ENCODE results near the gene GTF2IRD1. TPM values are rescaled to one million over a fixed set of nuclear protein-coding genes. Genes with fewer than 3 reads are reported as not detected.

Gene GTF2IRD1
- total and polyA plus RNA-seq, 2 donors (not counting 1 experiment from before 2014, with no cell fraction given), result 7.8 to 14.7 TPM

DNA sequence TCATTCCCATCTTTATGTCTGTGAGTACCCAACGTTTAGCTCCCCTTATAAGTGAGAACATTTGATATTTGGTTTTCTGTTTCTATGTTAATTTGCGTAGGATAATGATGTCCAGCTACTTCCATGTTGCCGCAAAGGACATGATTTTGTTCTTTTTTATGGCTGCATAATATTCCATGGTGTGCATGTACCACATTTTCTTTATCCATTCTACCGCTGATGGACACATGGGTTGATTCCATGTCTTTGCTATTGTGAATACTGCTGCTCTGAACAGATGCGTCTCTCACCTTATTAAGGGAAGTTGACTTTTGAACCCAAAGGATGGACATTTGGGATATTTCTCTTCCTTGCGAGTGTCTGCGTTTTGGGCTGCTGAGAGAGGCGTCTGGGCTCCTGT lies 50.2 kb downstream of the GTF2IRD1 start:
- no peaks in the 10 kb centered on the region for H3K79me2 ChIP-seq (ENCODE audit: control insufficient read depth, insufficient read depth, low read length)
- no peak overlapping the region for H3K27ac ChIP-seq (ENCODE audit: insufficient read depth, low read length)
- TF ChIP-seq EZH2 (IDR thresholded peaks at IDR 0.05; ENCODE audit: low read length, missing control alignments), result no peak
- TF ChIP-seq, protein P1, sequence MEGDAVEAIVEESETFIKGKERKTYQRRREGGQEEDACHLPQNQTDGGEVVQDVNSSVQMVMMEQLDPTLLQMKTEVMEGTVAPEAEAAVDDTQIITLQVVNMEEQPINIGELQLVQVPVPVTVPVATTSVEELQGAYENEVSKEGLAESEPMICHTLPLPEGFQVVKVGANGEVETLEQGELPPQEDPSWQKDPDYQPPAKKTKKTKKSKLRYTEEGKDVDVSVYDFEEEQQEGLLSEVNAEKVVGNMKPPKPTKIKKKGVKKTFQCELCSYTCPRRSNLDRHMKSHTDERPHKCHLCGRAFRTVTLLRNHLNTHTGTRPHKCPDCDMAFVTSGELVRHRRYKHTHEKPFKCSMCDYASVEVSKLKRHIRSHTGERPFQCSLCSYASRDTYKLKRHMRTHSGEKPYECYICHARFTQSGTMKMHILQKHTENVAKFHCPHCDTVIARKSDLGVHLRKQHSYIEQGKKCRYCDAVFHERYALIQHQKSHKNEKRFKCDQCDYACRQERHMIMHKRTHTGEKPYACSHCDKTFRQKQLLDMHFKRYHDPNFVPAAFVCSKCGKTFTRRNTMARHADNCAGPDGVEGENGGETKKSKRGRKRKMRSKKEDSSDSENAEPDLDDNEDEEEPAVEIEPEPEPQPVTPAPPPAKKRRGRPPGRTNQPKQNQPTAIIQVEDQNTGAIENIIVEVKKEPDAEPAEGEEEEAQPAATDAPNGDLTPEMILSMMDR (conservative IDR thresholded peaks at IDR 0.05 in 1 of 2, IDR thresholded peaks at IDR 0.05 in 1 of 2; ENCODE audit: low read depth in 1 of 2, low read length in 2 of 2), result no peak
- H3K9ac ChIP-seq (ENCODE audit: insufficient read depth, low read length), result no peak overlapping the region
- peaks cover 2% of the 10 kb centered on the region for H4K20me1 ChIP-seq (ENCODE audit: control insufficient read depth, extremely low read depth, insufficient read depth, low read length)
- no peak overlapping the region for H3K4me3 ChIP-seq (replicated peaks in 1 of 4; ENCODE audit: control extremely low read depth in 1 of 4, insufficient read depth in 1 of 4, low read depth in 3 of 4, low read length in 4 of 4)
- H2AFZ ChIP-seq (ENCODE audit: low read length), result no peak overlapping the region
- DNase-seq (ENCODE audit: low read depth in 2 of 2), result no peak
- H3K4me2 ChIP-seq (ENCODE audit: extremely low read depth, insufficient read depth, low read length), result no peak overlapping the region
- H3K27me3 ChIP-seq (ENCODE audit: control insufficient read depth, insufficient read depth, low read length), result no peaks in the 10 kb centered on the region
- H3K4me1 ChIP-seq (ENCODE audit: control insufficient read depth, extremely low read depth, insufficient read depth, low read length), result no peaks in the 10 kb centered on the region
- H3K9me3 ChIP-seq (ENCODE audit: control insufficient read depth, insufficient read depth, low read depth, low read length), result no peaks in the 10 kb centered on the region
- no peaks in the 10 kb centered on the region for H3K36me3 ChIP-seq (ENCODE audit: control insufficient read depth, insufficient read depth, low read length)

GRCh38 chr7:74505471-74506324 lies 52.0 kb downstream of the GTF2IRD1 start:
- DNase-seq (ENCODE audit: low read depth in 2 of 2), result peak in 1 of 2 donors; percentile 83
- H3K9me3 ChIP-seq (ENCODE audit: control insufficient read depth, insufficient read depth, low read depth, low read length), result no peaks in the 10 kb centered on the region
- H3K27ac ChIP-seq (ENCODE audit: insufficient read depth, low read length), result no peak overlapping the region
- no peaks in the 10 kb centered on the region for H3K27me3 ChIP-seq (ENCODE audit: control insufficient read depth, insufficient read depth, low read length)
- H3K4me1 ChIP-seq (ENCODE audit: control insufficient read depth, extremely low read depth, insufficient read depth, low read length), result no peaks in the 10 kb centered on the region
- no peaks in the 10 kb centered on the region for H3K79me2 ChIP-seq (ENCODE audit: control insufficient read depth, insufficient read depth, low read length)
- no peak overlapping the region for H2AFZ ChIP-seq (ENCODE audit: low read length)
- H3K4me3 ChIP-seq (replicated peaks in 1 of 4; ENCODE audit: control extremely low read depth in 1 of 4, insufficient read depth in 1 of 4, low read depth in 3 of 4, low read length in 4 of 4), result no peak overlapping the region
- H3K4me2 ChIP-seq (ENCODE audit: extremely low read depth, insufficient read depth, low read length), result no peak overlapping the region
- no peak overlapping the region for H3K9ac ChIP-seq (ENCODE audit: insufficient read depth, low read length)
- no peaks in the 10 kb centered on the region for H3K36me3 ChIP-seq (ENCODE audit: control insufficient read depth, insufficient read depth, low read length)
- peaks cover 2% of the 10 kb centered on the region for H4K20me1 ChIP-seq (ENCODE audit: control insufficient read depth, extremely low read depth, insufficient read depth, low read length)
- TF ChIP-seq, protein P1 (conservative IDR thresholded peaks at IDR 0.05 in 1 of 2, IDR thresholded peaks at IDR 0.05 in 1 of 2; ENCODE audit: low read depth in 1 of 2, low read length in 2 of 2), result no peak
- no peak for TF ChIP-seq EZH2 (IDR thresholded peaks at IDR 0.05; ENCODE audit: low read length, missing control alignments)

GRCh38 chr7:74506325-74506724 lies 52.6 kb downstream of the GTF2IRD1 start:
- Histone ChIP-seq H3K9me3 (ENCODE audit: control insufficient read depth, insufficient read depth, low read depth, low read length) (no peaks in the 10 kb centered on the region), H3K27ac (ENCODE audit: insufficient read depth, low read length) (no peak overlapping the region), H4K20me1 (ENCODE audit: control insufficient read depth, extremely low read depth, insufficient read depth, low read length) (peaks cover 2% of the 10 kb centered on the region), H3K4me3 (replicated peaks in 1 of 4; ENCODE audit: control extremely low read depth in 1 of 4, insufficient read depth in 1 of 4, low read depth in 3 of 4, low read length in 4 of 4) (no peak overlapping the region), H3K9ac (ENCODE audit: insufficient read depth, low read length) (no peak overlapping the region), H3K4me1 (ENCODE audit: control insufficient read depth, extremely low read depth, insufficient read depth, low read length) (no peaks in the 10 kb centered on the region), H3K36me3 (ENCODE audit: control insufficient read depth, insufficient read depth, low read length) (no peaks in the 10 kb centered on the region), H3K4me2 (ENCODE audit: extremely low read depth, insufficient read depth, low read length) (no peak overlapping the region), H3K27me3 (ENCODE audit: control insufficient read depth, insufficient read depth, low read length) (no peaks in the 10 kb centered on the region), H2AFZ (ENCODE audit: low read length) (no peak overlapping the region), H3K79me2 (ENCODE audit: control insufficient read depth, insufficient read depth, low read length) (no peaks in the 10 kb centered on the region)
- TF ChIP-seq, protein P1 (conservative IDR thresholded peaks at IDR 0.05 in 1 of 2, IDR thresholded peaks at IDR 0.05 in 1 of 2; ENCODE audit: low read depth in 1 of 2, low read length in 2 of 2), result no peak
- TF ChIP-seq EZH2 (IDR thresholded peaks at IDR 0.05; ENCODE audit: low read length, missing control alignments), result no peak
- no peak for DNase-seq (ENCODE audit: low read depth in 2 of 2)
